LNCAP (cell line): ENCODE measurements around the gene RBM20.

Source experiments
- CTCF ChIP-seq: fragments of 450-650 bp; IDR thresholded peaks from 2 replicates; pipeline ENCODE4 v1.5.1; 2017; ENCODE audit warnings: mild to moderate bottlenecking

The RBM20 gene

GRCh38 chr10:110821508-110821907 lies 177.4 kb downstream of the RBM20 start:
- no peak for TF ChIP-seq CTCF

GRCh38 chr10:110822035-110822711 lies 178.0 kb downstream of the RBM20 start:
- TF ChIP-seq CTCF = no peak

- TF ChIP-seq CTCF = no peak
These were observed 178.7 kb downstream of the RBM20 start for GRCh38 chr10:110822712-110823311.

GRCh38 chr10:110824152-110824441 lies 180.0 kb downstream of the RBM20 start:
- no peak for TF ChIP-seq CTCF

GRCh38 chr10:110824660-110825059 lies 180.5 kb downstream of the RBM20 start:
- TF ChIP-seq CTCF = no peak

GRCh38 chr10:110825508-110825907 lies 181.4 kb downstream of the RBM20 start:
- TF ChIP-seq CTCF = no peak

- no peak for TF ChIP-seq CTCF
These were observed 183.3 kb downstream of the RBM20 start for GRCh38 chr10:110827410-110827809.

GRCh38 chr10:110827875-110828274 lies 183.7 kb downstream of the RBM20 start:
- TF ChIP-seq CTCF = no peak
